NCI-H524 treated with DMSO at 0.1 percent for 48 hours (cell line): ENCODE measurements around the gene MRPL37.
"Not testable (repeated sequence)": the region's sequence is repeated elsewhere in the genome, so short reads cannot be mapped to it uniquely, and the experiment has no call there.

Experiments
- DNase-seq: peaks from one replicate; lab custom pipeline; 2025; lab: John Stamatoyannopoulos, UW

Gene MRPL37

GRCh38 chr1:54199765-54200518, at the start of gene MRPL37, which contains the start of gene CYB5RL:
MRPL37 (plus strand) TSS chr1:54200167; CDS start chr1:54200244, 77 bp downstream.
CYB5RL (minus strand) TSS chr1:54200030; CDS start chr1:54195616, 4,414 bp downstream.
- DNase-seq: peak; percentile 90

- DNase-seq: no peak
Measured at GRCh38 chr1:54151013-54151412, 49.0 kb upstream of the MRPL37 start.

- no peak for DNase-seq
Measured at GRCh38 chr1:54152696-54153095, 47.3 kb upstream of the MRPL37 start, which contains the start of gene CDCP2. CDCP2 (minus strand) TSS chr1:54153000; CDS start chr1:54152922, 78 bp downstream.

GRCh38 chr1:54153535-54154439, 46.2 kb upstream of the MRPL37 start:
- DNase-seq: peak; percentile 32

GRCh38 chr1:54156201-54156600, 43.8 kb upstream of the MRPL37 start:
- DNase-seq: no peak

GRCh38 chr1:54156986-54157385, 43.0 kb upstream of the MRPL37 start:
- no peak for DNase-seq

GRCh38 chr1:54157401-54157800, 42.6 kb upstream of the MRPL37 start:
- no peak for DNase-seq

- no peak for DNase-seq
Measured at GRCh38 chr1:54158071-54158470, 41.9 kb upstream of the MRPL37 start.

- no peak for DNase-seq
Measured at GRCh38 chr1:54159733-54160316, 40.1 kb upstream of the MRPL37 start.

- no peak for DNase-seq
Measured at GRCh38 chr1:54160351-54160750, 39.6 kb upstream of the MRPL37 start.

GRCh38 chr1:54161495-54162168, 38.3 kb upstream of the MRPL37 start:
- no peak for DNase-seq

- no peak for DNase-seq
Measured at GRCh38 chr1:54163051-54163450, 36.9 kb upstream of the MRPL37 start.

- no peak for DNase-seq
Measured at GRCh38 chr1:54163573-54163972, 36.4 kb upstream of the MRPL37 start.

- DNase-seq: no peak
Measured at GRCh38 chr1:54165146-54165545, 34.8 kb upstream of the MRPL37 start.

- not testable (repeated sequence) for DNase-seq
Measured at GRCh38 chr1:54166357-54166756, 33.6 kb upstream of the MRPL37 start.

GRCh38 chr1:54167422-54168139, 32.4 kb upstream of the MRPL37 start:
- DNase-seq: no peak

- no peak for DNase-seq
Measured at GRCh38 chr1:54168206-54168965, 31.6 kb upstream of the MRPL37 start.

GRCh38 chr1:54169068-54169467, 30.9 kb upstream of the MRPL37 start:
- DNase-seq: no peak

GRCh38 chr1:54171016-54171415, 29.0 kb upstream of the MRPL37 start:
- no peak for DNase-seq

- DNase-seq: no peak
Measured at GRCh38 chr1:54171606-54172005, 28.4 kb upstream of the MRPL37 start.
